ENCODE results near the gene EXOC4.

The EXOC4 gene

GRCh38 chr7:133662276-133662675 is 409.4 kb downstream of the EXOC4 start:
- no peak for DNase-seq (ENCODE audit: extremely low read depth in 1 of 2, low read depth in 1 of 2)

DNA sequence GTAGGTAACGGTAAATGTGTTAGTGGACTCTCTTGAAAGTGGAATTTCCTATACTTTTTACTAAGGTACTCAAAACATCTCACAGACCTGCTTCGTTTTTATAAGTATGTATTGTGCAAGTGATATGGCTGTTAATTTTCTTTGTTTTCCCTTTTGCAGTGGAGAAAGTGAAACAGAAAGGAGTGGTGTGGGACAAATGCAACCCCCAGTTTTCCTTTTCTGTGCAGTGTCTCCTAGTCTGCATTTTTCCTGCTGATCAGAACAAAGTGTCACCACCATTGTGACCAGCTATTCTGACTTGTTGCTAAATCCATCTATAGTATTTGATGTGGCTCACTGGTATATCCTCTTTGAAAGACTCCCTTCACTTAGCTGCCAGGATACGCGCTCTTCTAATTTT is 410.0 kb downstream of the EXOC4 start:
- no peak for DNase-seq (ENCODE audit: extremely low read depth in 1 of 2, low read depth in 1 of 2)

DNA sequence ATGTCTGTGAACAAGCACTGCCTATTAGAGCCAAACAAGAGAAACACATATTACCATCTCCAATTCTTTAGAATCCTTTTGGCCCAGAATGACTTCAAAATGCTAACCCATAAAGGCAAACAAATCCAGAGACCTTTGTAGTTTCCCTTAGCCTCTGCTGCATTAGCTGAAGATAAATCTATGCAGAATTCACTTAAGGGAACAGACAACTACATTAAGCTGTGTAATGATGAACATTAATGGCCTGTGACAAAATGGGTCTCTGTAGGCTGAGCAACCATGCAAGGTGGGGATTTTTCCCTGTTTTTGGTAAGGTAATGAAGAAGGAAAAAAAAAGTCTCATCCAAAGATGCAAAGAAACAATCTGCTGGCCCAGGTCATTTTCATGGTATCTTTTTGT is 411.6 kb downstream of the EXOC4 start:
- DNase-seq (ENCODE audit: extremely low read depth in 1 of 2, low read depth in 1 of 2), result no peak

GRCh38 chr7:133668296-133669060 is 415.6 kb downstream of the EXOC4 start:
- no peak for DNase-seq (ENCODE audit: extremely low read depth in 1 of 2, low read depth in 1 of 2)

- no peak for DNase-seq (ENCODE audit: extremely low read depth in 1 of 2, low read depth in 1 of 2)
Measured at GRCh38 chr7:133669061-133669455, 416.2 kb downstream of the EXOC4 start.

- DNase-seq (ENCODE audit: extremely low read depth in 1 of 2, low read depth in 1 of 2), result no peak
Measured at GRCh38 chr7:133670250-133670649, 417.4 kb downstream of the EXOC4 start.

DNA sequence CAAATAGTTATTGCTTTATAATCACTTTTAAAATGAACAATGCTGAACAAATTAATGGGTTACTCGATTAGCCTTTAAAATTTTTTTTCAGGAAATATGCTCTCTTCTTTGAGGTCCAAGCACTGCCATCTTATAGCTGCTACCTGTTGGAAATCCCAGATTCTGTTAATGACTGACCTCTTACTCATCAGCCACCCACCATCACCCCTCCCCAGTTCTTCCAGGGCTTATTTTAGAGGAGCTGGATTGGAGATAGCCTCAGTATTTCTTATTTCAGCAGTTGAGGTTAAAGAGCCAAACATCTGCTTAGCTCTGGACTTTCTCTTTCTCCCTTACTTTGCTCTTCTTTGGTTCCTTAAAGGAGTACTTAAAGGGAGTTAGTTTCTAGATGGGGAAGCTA is 420.0 kb downstream of the EXOC4 start:
- DNase-seq (ENCODE audit: extremely low read depth in 1 of 2, low read depth in 1 of 2), result no peak

- no peak for DNase-seq (ENCODE audit: extremely low read depth in 1 of 2, low read depth in 1 of 2)
Measured at GRCh38 chr7:133674079-133674763, 421.3 kb downstream of the EXOC4 start.

- no peak for DNase-seq (ENCODE audit: extremely low read depth in 1 of 2, low read depth in 1 of 2)
Measured at GRCh38 chr7:133675510-133676218, 422.8 kb downstream of the EXOC4 start.

DNA sequence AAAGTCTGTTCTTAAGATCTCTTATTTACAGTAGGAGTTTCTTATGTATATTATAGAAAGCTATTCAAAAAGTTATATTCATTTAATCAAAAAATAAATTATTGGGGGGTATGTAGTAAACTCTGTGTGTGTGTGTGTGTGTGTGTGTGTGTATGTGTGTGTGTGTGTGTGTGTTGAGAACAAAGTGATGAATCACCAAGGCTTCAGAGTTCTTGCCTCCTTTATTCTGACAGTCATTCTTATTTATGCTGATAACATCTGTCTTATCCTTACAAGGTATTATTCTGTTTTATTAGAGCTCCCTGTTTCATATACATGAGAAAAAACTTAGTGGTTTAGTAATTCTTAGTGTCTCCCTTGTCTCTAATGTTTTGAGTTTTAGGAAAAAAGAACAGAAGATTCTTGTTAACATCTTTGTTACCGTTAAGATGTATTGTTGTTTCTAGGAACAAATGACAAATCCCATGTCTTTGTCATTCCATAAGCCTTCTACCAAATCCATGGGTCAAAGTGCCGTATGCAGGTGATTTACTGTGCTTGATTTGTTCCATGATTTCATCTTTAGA is 424.0 kb downstream of the EXOC4 start:
- DNase-seq (ENCODE audit: extremely low read depth in 1 of 2, low read depth in 1 of 2), result no peak

DNA sequence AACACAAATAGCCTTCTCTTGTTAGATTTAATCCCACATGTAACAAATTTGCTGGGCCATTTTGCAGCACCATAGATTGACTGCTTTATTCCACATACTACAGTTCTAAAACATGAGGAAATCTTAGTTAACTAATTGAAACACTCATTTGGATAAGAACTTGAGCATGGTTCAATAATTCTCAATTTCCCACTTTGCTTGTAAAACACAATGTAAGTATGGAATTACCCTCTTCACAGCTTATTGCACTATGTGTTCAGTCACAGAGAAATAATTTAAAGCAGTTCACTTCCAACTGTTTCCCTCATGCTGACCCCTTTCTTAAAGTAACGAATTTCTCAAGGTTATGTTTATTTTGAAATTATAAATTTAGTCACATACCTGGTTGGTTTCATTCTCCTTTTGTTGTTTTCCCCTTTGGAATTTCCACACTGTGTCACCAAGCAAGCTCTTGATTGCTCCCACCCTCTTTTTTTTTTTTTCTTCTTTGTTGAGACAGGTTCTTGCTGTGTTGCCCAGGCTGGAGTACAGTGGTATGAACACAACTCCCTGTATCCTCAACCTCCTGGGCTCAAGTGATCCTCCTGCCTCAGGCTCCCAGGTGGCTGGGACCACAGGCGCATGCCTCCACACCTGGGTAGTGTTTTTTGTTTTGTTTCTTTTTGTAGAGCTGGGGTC is 425.4 kb downstream of the EXOC4 start:
- no peak for DNase-seq (ENCODE audit: extremely low read depth in 1 of 2, low read depth in 1 of 2)

- no peak for DNase-seq (ENCODE audit: extremely low read depth in 1 of 2, low read depth in 1 of 2)
Measured at GRCh38 chr7:133679977-133680376, 427.1 kb downstream of the EXOC4 start.

DNA sequence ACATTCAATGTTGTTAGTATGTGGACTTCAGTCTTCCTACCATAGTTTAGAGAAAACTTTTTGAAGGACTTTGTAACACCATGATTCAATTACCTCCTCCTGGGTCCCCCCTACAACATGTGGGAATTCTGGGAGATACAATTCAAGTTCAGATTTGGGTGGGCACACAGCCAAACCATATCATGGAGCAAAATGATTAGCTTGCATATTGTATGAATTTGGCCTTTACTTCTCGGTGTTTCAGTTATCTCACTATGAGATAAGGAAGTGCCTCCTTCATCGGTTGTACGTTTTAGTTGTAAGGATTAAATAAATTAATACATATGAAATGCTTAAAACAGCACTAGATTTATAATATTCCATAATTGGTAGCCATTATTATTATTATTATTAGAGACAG is 428.7 kb downstream of the EXOC4 start:
- no peak for DNase-seq (ENCODE audit: extremely low read depth in 1 of 2, low read depth in 1 of 2)

GRCh38 chr7:133682364-133683181 is 429.7 kb downstream of the EXOC4 start:
- no peak for DNase-seq (ENCODE audit: extremely low read depth in 1 of 2, low read depth in 1 of 2)

- DNase-seq (ENCODE audit: extremely low read depth in 1 of 2, low read depth in 1 of 2), result no peak
Measured at GRCh38 chr7:133683182-133683454, 430.2 kb downstream of the EXOC4 start.

DNA sequence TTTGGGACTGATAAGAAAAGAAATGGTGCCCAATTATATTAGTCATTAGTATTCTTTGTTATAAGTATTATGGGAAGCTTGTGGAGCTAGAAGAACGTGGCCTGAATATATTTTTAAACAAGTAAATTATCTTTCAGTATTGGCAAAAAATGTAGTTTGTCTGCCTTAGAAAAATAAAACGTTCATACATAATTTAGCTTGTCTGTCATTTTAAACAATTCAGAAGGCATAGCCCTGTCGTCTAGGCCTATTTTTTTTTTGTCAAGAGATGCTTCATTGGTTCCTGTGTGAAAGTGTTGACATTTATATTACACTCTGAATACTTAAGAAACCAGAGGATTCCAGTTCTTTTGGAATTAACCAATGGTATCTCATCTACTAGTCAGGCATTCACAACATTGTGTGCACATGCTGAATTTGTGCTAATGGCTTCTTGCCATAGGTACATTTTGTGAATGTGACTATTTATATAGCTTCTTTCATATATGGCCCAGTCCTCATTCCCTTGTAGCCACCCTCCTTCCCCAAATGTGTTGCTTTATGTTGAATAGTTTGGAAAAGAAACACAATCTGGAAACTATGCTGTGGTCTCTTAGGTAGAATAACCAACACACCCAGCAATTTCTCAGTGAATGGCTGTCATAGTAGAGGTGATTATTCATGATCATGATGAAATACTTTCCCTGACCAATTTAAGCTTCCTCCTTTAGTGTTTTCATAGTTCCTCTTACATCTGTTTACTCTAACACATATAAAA is 435.8 kb downstream of the EXOC4 start:
- no peak for DNase-seq (ENCODE audit: extremely low read depth in 1 of 2, low read depth in 1 of 2)

DNA sequence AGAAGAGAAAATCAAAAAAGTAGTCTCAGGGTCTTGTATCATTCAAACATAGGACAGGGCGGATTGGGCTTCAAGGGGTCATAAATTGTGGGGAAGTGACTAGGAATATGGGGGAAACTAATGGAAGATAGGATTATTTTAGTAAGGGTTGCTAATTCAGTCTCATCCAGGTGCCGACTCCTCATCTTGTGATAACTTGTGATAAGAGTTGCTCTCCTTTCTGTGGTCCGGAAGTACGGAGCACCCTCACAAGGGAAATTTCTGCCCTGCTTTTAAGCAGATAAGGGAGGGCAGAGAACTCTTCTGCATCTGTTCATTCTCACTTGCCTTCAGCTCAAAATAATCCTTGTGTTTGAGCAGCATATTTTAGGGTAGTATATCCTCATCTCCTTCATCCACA is 437.9 kb downstream of the EXOC4 start:
- DNase-seq (ENCODE audit: extremely low read depth in 1 of 2, low read depth in 1 of 2), result no peak

DNA sequence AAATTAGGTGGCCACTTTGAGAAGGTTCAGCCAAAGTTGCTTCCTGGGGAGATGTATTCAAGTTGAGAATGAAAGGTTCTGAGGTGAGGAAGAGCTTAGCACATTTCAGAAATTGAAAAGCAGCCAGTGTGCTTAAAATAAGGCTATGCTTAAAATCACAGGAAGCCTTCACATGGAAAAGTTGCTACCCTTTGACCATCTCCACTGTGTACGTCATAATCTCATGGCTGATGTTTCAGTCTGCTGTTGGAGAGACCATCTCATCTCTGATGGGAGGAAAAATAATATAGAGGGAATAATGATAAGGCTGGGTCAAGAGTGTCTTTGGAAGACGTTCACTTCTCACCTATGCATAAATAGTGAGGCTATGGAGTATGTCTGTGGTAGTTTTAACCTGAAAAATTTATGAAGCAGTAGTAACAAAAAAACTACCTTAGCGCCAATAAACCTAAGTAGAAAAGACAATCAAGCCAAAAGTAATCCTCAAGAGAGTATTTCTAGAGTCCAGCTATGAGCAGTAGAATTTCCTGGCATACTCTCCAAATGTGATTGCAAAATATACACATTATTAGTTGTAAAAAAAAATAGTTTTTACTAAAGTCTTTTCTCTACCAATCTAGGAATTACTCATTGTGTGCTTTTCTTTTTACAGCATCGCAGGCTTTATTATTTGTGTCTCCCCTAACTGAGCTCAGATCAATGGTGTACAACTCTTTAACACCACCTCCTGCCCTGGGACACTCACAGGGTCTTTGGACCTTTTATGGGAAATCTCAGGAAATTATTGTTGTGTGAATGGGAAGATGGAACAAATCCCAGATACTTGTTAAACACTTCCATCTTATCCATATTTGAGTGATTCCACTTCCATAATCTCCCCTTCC is 439.1 kb downstream of the EXOC4 start:
- no peak for DNase-seq (ENCODE audit: extremely low read depth in 1 of 2, low read depth in 1 of 2)

DNA sequence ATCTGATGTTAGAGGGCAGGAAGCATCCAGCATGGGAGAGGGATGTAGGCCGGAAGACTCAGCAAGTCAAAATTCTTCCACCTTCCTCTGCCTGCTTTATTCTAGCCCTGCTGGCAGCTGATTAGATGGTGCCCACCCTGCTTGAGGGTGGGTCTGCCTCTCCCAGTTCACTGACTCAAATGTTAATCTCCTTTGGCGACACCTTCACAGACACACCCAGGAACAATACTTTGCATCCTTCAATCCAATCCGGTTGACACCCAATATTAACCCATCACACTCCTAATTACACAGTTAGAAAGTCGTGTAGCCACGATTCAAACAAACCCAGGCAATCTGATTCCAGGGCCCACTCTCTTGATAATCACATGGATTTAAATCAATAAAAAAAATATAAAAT is 440.4 kb downstream of the EXOC4 start:
- DNase-seq (ENCODE audit: extremely low read depth in 1 of 2, low read depth in 1 of 2), result no peak
